KOPT-K1 (cell line): ENCODE measurements around the gene ASMTL.
"Not testable (repeated sequence)": the region's sequence is repeated elsewhere in the genome, so short reads cannot be mapped to it uniquely, and the experiment has no call there.

Experiments
- H3K27ac ChIP-seq: fragments of 200-600 bp; sonication (generic); 2 replicates; pipeline ENCODE4 v1.5.1; 2016; ENCODE audit warnings: antibody characterized with exemption, mild to moderate bottlenecking, low read depth, low read length; ENCODE audit not compliant: poor library complexity, severe bottlenecking
- H3K36me3 ChIP-seq: fragments of 200-600 bp; sonication (generic); 2 replicates; pipeline ENCODE4 v1.5.1; 2017; ENCODE audit warnings: antibody characterized with exemption, mild to moderate bottlenecking, low read length, moderate library complexity; ENCODE audit not compliant: insufficient read depth
- H3K9me3 ChIP-seq: fragments of 200-600 bp; sonication (generic); 2 replicates; pipeline ENCODE4 v1.5.1; 2017; ENCODE audit warnings: antibody characterized with exemption, low read length, mild to moderate bottlenecking; ENCODE audit not compliant: insufficient read depth, poor library complexity, severe bottlenecking

ASMTL gene

DNA sequence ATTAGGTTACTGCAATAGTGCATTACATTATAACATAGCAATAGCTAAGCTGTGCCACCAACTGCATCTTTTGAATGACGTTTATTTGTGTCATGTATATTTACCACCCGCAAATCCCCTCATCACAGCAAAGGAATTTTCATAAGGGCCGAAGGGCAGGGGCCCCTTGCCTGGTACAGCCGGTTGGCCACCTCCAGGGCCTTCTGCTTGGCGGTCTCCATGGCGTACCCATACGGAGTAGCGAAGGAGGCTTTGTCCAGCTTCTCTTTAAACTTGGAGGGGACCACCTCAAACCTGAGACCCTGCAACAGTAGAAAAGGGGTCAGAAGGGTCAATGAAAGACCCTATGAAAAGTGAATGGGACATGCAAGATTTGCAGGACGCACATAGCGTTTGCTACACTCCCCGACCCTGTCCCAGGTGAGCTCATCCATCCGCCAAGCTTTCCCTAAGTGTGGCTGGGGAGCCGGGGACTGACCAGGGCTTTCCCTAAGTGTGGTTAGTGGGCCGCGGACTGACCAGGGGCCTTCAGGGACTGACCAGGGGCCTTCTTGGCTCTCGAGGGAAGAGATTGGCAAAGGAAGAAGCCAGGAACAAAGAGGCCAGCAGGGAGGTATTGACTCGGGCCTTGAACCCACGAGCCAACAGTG is 10.6 kb downstream of the ASMTL start:
- Histone ChIP-seq H3K9me3 (peaks cover 8% of the 10 kb centered on the region), H3K36me3 (peaks cover 63% of the 10 kb centered on the region), H3K27ac (no peak overlapping the region)

DNA sequence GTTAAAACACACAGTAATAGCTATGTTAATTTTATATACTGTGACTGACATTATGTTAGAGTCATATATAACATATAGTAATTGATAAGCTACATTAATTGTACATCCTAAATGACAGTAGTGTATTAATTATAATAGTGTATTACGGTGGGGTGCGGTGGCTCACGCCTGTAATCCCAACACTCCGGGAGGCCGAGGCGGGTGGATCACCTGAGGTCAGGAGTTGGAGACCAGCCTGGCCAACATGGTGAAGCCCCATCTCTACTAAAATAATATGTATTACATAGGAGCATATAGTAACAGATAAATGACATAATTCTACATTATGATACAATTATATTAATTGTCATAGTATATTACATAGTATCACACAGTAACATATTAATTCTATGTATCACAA is 12.2 kb downstream of the ASMTL start:
- no peak overlapping the region for H3K27ac ChIP-seq
- H3K9me3 ChIP-seq = peaks cover 8% of the 10 kb centered on the region
- H3K36me3 ChIP-seq = peaks cover 77% of the 10 kb centered on the region

- peaks cover 77% of the 10 kb centered on the region for H3K36me3 ChIP-seq
- no peaks in the 10 kb centered on the region for H3K9me3 ChIP-seq
- no peak overlapping the region for H3K27ac ChIP-seq
Observed at GRCh38 chrX:1435241-1435895, 17.3 kb downstream of the ASMTL start.

- Histone ChIP-seq H3K27ac (no peak overlapping the region), H3K9me3 (no peaks in the 10 kb centered on the region), H3K36me3 (peaks cover 72% of the 10 kb centered on the region)
Observed at GRCh38 chrX:1434871-1435240, 17.9 kb downstream of the ASMTL start.

DNA sequence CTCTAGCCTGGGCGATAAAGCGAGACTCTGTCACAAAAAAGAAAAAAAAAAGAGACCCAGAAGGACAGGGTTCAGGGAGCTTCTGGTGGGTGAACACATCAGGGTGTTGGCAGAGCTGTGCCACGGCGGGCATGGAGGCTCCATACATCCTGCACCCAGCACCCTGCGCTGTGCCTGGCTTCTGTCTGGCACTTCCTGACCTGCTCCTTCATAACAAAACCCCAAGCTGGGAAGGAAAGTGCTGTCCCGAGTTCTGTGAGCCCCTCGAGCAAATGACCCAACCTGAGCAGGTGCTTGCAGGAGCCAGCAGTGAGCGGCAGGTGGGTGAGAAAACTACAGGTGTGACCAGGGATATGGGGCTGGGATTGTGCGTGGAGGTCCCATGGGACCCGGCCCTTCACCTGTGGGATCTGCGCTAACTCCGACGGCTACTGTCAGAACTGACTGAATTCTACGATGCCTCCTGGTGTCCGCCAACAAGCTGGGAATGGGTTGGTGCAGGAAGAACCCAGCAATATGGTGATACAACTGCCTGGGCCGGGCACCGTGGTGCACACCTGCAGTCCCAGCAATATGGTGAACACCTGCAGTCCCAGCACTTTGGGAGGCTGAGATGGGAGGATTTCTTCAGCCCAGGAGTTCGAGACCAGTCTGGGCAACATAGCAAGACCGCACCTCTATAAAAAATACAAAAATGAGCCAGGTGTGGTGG is 18.9 kb downstream of the ASMTL start:
- Histone ChIP-seq H3K36me3 (peaks cover 61% of the 10 kb centered on the region), H3K27ac (no peak overlapping the region), H3K9me3 (no peaks in the 10 kb centered on the region)

DNA sequence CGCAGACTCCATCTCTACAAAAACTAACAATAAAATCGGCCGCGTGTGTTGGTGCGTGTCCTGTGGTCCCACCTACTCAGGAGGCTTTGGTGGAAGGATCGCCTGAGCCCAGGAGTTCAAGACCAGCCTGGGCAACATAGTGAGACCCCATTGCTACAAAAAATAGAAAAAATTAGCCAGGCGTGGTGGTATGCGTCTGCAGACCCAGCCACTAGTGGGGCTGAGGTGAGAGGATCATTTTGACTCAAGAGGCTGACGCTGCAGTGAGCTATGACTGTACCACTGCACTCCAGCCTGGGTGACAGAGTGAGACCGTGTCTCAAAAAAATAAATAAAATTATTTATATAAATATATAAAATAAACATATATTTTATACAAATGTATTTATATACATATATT is 22.3 kb downstream of the ASMTL start:
- peaks cover 56% of the 10 kb centered on the region for H3K36me3 ChIP-seq
- H3K27ac ChIP-seq = no peak overlapping the region
- H3K9me3 ChIP-seq = no peaks in the 10 kb centered on the region

- H3K36me3 ChIP-seq = peaks cover 62% of the 10 kb centered on the region
Observed at GRCh38 chrX:1427756-1428155, 25.0 kb downstream of the ASMTL start.

DNA sequence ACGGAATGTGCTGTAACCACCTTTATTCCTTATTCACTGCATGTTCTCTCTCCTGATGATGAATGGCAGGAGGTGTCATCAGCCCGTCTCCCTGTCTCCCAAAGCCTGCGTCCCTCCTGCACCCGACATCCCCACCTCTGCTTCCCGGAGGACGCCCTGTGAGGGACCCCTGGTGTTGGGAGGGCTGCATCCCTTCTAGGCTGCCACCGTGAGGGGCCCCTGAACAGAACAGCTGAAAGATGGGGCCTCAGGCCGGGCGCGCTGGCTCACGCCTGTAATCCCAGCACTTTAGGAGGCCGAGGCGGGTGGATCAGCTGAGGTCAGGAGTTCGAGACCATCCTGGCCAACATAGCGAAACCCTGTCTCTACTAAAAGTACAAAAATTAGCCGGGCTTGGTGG is 26.4 kb downstream of the ASMTL start:
- peaks cover 66% of the 10 kb centered on the region for H3K36me3 ChIP-seq
- H3K27ac ChIP-seq = not testable (repeated sequence)
- H3K9me3 ChIP-seq = peaks cover 26% of the 10 kb centered on the region

More at GRCh38 chrX:1427756-1428155, 25.0 kb downstream of the ASMTL start:
- Histone ChIP-seq H3K9me3 (peaks cover 11% of the 10 kb centered on the region), H3K27ac (no peak overlapping the region)

DNA sequence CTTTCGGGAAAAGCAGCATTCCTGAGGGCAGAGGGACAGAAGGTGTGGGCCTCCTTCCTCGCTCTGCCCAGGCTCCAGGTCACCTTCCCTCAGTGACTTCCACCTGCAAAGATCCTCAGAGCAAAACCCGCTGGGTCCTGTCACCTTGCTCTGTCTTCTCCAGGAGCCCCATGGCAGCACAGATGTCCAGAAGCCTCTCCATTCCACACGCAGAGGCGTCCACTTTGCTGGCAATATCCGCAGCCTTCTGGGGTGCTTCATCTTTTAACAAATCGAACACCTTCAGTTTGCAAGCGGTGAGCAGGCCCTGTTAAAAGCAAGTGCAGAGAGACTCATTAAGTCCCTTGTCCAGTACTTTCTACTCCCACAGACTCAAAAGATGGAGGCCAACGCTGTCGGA is 27.3 kb downstream of the ASMTL start:
- peaks cover 26% of the 10 kb centered on the region for H3K9me3 ChIP-seq
- no peak overlapping the region for H3K27ac ChIP-seq
- peaks cover 75% of the 10 kb centered on the region for H3K36me3 ChIP-seq

GRCh38 chrX:1424147-1424851 is 28.4 kb downstream of the ASMTL start:
- no peak overlapping the region for H3K27ac ChIP-seq
- H3K9me3 ChIP-seq = peaks cover 26% of the 10 kb centered on the region
- peaks cover 84% of the 10 kb centered on the region for H3K36me3 ChIP-seq

GRCh38 chrX:1423215-1423614 is 29.5 kb downstream of the ASMTL start:
- H3K36me3 ChIP-seq = peaks cover 94% of the 10 kb centered on the region
- H3K9me3 ChIP-seq = peaks cover 29% of the 10 kb centered on the region

DNA sequence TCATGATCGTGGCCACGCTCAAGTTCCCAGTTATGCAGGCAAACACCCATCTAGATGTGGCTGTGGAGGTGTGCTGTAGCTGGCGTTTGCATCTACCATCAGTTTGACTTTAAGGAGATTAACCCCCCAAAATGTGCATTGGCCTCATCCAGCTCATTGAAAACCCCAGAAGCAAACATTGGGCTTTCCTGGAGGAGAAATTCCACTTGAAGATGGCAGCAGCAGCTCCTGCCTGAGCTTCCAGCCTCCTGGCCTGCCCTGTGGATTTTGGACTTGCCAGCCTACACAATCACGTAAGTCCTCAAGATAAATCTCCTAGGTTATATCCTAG is 30.6 kb downstream of the ASMTL start:
- H3K36me3 ChIP-seq = peaks cover 95% of the 10 kb centered on the region
- no peak overlapping the region for H3K27ac ChIP-seq
- H3K9me3 ChIP-seq = peaks cover 32% of the 10 kb centered on the region

More at GRCh38 chrX:1423215-1423614, 29.5 kb downstream of the ASMTL start:
- H3K27ac ChIP-seq = no peak overlapping the region

GRCh38 chrX:1421433-1422134 is 31.1 kb downstream of the ASMTL start:
- peaks cover 95% of the 10 kb centered on the region for H3K36me3 ChIP-seq
- peaks cover 32% of the 10 kb centered on the region for H3K9me3 ChIP-seq

GRCh38 chrX:1420371-1420770 is 32.3 kb downstream of the ASMTL start:
- Histone ChIP-seq H3K27ac (no peak overlapping the region), H3K9me3 (peaks cover 32% of the 10 kb centered on the region), H3K36me3 (peaks cover 95% of the 10 kb centered on the region)

More at GRCh38 chrX:1421433-1422134, 31.1 kb downstream of the ASMTL start:
- H3K27ac ChIP-seq = no peak overlapping the region
